Stimulated activated CD8-positive, alpha-beta memory T cell treated with anti-CD3 and anti-CD28 coated beads, Interleukin-12 subunit alpha, Interleukin-12 subunit beta, amount 100 ng/mL, for 1 hour (primary cell): Measurements from ENCODE around the gene OPN3.
"Not testable (repeated sequence)": the region's sequence is repeated elsewhere in the genome, so short reads cannot be mapped to it uniquely, and the experiment has no call there.

Experiments
- DNase-seq: peaks from one replicate; pipeline ENCODE4 v3.0.0-alpha.2; 2020; ENCODE audit warnings: low read depth

OPN3 gene

GRCh38 chr1:241640149-241640866, at the start of gene OPN3, which contains the start of gene CHML:
TSS of gene OPN3 (minus strand) at chr1:241640369. CDS start at chr1:241640254, 115 bp downstream.
TSS of gene CHML (minus strand) at chr1:241640369. CDS start at chr1:241635766, 4,603 bp downstream.
- peak; percentile 79 for DNase-seq

GRCh38 chr1:241688940-241689368, 48.8 kb upstream of the OPN3 start:
- DNase-seq = no peak

- DNase-seq = no peak
Observed at GRCh38 chr1:241684108-241684507, 43.9 kb upstream of the OPN3 start.

- no peak for DNase-seq
Observed at GRCh38 chr1:241682921-241683320, 42.8 kb upstream of the OPN3 start.

- DNase-seq = not testable (repeated sequence)
Observed at GRCh38 chr1:241681861-241682448, 41.8 kb upstream of the OPN3 start.

- DNase-seq = no peak
Observed at GRCh38 chr1:241679961-241680360, 39.8 kb upstream of the OPN3 start.

- DNase-seq = no peak
Observed at GRCh38 chr1:241679404-241679803, 39.2 kb upstream of the OPN3 start.

- DNase-seq = no peak
Observed at GRCh38 chr1:241678536-241678935, 38.4 kb upstream of the OPN3 start.

GRCh38 chr1:241677201-241677600, 37.0 kb upstream of the OPN3 start:
- peak; percentile 3 for DNase-seq

- no peak for DNase-seq
Observed at GRCh38 chr1:241675983-241676382, 35.8 kb upstream of the OPN3 start.

- no peak for DNase-seq
Observed at GRCh38 chr1:241674805-241675384, 34.7 kb upstream of the OPN3 start.

- no peak for DNase-seq
Observed at GRCh38 chr1:241672301-241672700, 32.1 kb upstream of the OPN3 start.

- no peak for DNase-seq
Observed at GRCh38 chr1:241666419-241666818, 26.2 kb upstream of the OPN3 start.

GRCh38 chr1:241660424-241660972, 20.3 kb upstream of the OPN3 start:
- no peak for DNase-seq

- DNase-seq = not testable (repeated sequence)
Observed at GRCh38 chr1:241659016-241659415, 18.8 kb upstream of the OPN3 start.

GRCh38 chr1:241658081-241658793, 18.1 kb upstream of the OPN3 start:
- DNase-seq = no peak

GRCh38 chr1:241654641-241655040, 14.5 kb upstream of the OPN3 start:
- no peak for DNase-seq

- no peak for DNase-seq
Observed at GRCh38 chr1:241654019-241654418, 13.8 kb upstream of the OPN3 start.

- DNase-seq = no peak
Observed at GRCh38 chr1:241652012-241652411, 11.8 kb upstream of the OPN3 start, which contains the start of gene WDR64. TSS of gene WDR64 (plus strand) at chr1:241652281. CDS start at chr1:241652485, 204 bp downstream.

- no peak for DNase-seq
Observed at GRCh38 chr1:241648159-241648558, 8.0 kb upstream of the OPN3 start.

- DNase-seq = no peak
Observed at GRCh38 chr1:241647658-241648057, 7.5 kb upstream of the OPN3 start.

GRCh38 chr1:241646201-241646600, 6.0 kb upstream of the OPN3 start:
- DNase-seq = no peak
